ENCODE data around the gene TUT4.

- TF ChIP-seq GATA3 (IDR thresholded peaks at IDR 0.05; ENCODE audit: low read depth, low read length) (no peak), GATA2 (IDR thresholded peaks at IDR 0.05; ENCODE audit: low read depth, low read length) (no peak)
Measured at GRCh38 chr1:52533713-52534112, 19.2 kb downstream of the TUT4 start.
